Measurements from ENCODE around the gene MALRD1.
"Not testable (repeated sequence)": the region's sequence is repeated elsewhere in the genome, so short reads cannot be mapped to it uniquely, and the experiment has no call there.

Gene MALRD1

GRCh38 chr10:19499291-19499770 lies 450.7 kb downstream of the MALRD1 start:
- no peak for ATAC-seq

GRCh38 chr10:19500959-19501358 lies 452.4 kb downstream of the MALRD1 start:
- no peak for ATAC-seq

- no peak for ATAC-seq
Observed at GRCh38 chr10:19505320-19506312, 457.0 kb downstream of the MALRD1 start.

- ATAC-seq: not testable (repeated sequence)
Observed at GRCh38 chr10:19510005-19510732, 461.6 kb downstream of the MALRD1 start.

GRCh38 chr10:19518109-19518508 lies 469.5 kb downstream of the MALRD1 start:
- ATAC-seq: no peak

GRCh38 chr10:19518632-19519031 lies 470.0 kb downstream of the MALRD1 start:
- no peak for ATAC-seq

- no peak for ATAC-seq
Observed at GRCh38 chr10:19531324-19531723, 482.7 kb downstream of the MALRD1 start.

GRCh38 chr10:19532411-19532810 lies 483.8 kb downstream of the MALRD1 start:
- ATAC-seq: no peak

- ATAC-seq: no peak
Observed at GRCh38 chr10:19541299-19541698, 492.7 kb downstream of the MALRD1 start.

- no peak for ATAC-seq
Observed at GRCh38 chr10:19546224-19546623, 497.6 kb downstream of the MALRD1 start.

GRCh38 chr10:19549503-19549902 lies 500.9 kb downstream of the MALRD1 start:
- no peak for ATAC-seq

- no peak for ATAC-seq
Observed at GRCh38 chr10:19556666-19557065, 508.1 kb downstream of the MALRD1 start.

GRCh38 chr10:19561181-19561580 lies 512.6 kb downstream of the MALRD1 start:
- no peak for ATAC-seq

GRCh38 chr10:19563388-19564141 lies 515.0 kb downstream of the MALRD1 start:
- no peak for ATAC-seq

GRCh38 chr10:19570120-19570519 lies 521.5 kb downstream of the MALRD1 start:
- no peak for ATAC-seq

GRCh38 chr10:19570991-19571390 lies 522.4 kb downstream of the MALRD1 start:
- ATAC-seq: no peak

GRCh38 chr10:19572056-19572455 lies 523.5 kb downstream of the MALRD1 start:
- ATAC-seq: no peak

- no peak for ATAC-seq
Observed at GRCh38 chr10:19576576-19576975, 528.0 kb downstream of the MALRD1 start.

GRCh38 chr10:19577381-19577780 lies 528.8 kb downstream of the MALRD1 start:
- no peak for ATAC-seq

- ATAC-seq: no peak
Observed at GRCh38 chr10:19577807-19578206, 529.2 kb downstream of the MALRD1 start.

GRCh38 chr10:19578571-19578970 lies 530.0 kb downstream of the MALRD1 start:
- ATAC-seq: no peak

GRCh38 chr10:19579761-19580545 lies 531.4 kb downstream of the MALRD1 start:
- no peak for ATAC-seq

All from activated CD4-positive, CD25-positive, alpha-beta regulatory T cell treated with anti-CD3 and anti-CD28 coated beads, Interleukin-2, amount 50 U/mL, for 24 hours (primary cell).